SK-N-SH treated with all-trans-retinoic acid at 6 μM for 48 hours (cell line): ENCODE results near the gene BLOC1S6.

ENCODE experiments used
- ATAC-seq: fragments of 200-7000 bp; cut with Tn5 transposase; 3 replicates; pipeline ENCODE4 v1.9.1; 2020; ENCODE audit warnings: mild to moderate bottlenecking, moderate library complexity
- ARNTL ChIP-seq: fragments of 450-650 bp; formaldehyde crosslinking; IDR thresholded peaks from 2 replicates; pipeline ENCODE4 v1.5.0; 2020; ENCODE audit warnings: low read depth, mild to moderate bottlenecking, moderate library complexity, borderline replicate concordance
- BACH2 ChIP-seq: fragments of 250-450 bp; sonication (Bioruptor Pico); IDR thresholded peaks from 2 replicates; pipeline ENCODE4 v1.9.0; 2021; ENCODE audit warnings: mild to moderate bottlenecking, borderline replicate concordance
- CREB5 ChIP-seq: fragments of 250-450 bp; sonication (Bioruptor Pico); IDR thresholded peaks from 2 replicates; pipeline ENCODE4 v1.5.1; 2020; ENCODE audit warnings: low read depth, mild to moderate bottlenecking, moderate library complexity
- CSDC2 ChIP-seq: fragments of 250-450 bp; sonication (Bioruptor Pico); IDR thresholded peaks from 2 replicates; pipeline ENCODE4 v1.5.0; 2020; ENCODE audit warnings: mild to moderate bottlenecking, moderate library complexity
- CSRNP3 ChIP-seq: fragments of 250-450 bp; sonication (Bioruptor Pico); IDR thresholded peaks from 2 replicates; pipeline ENCODE4 v1.5.1; 2021; ENCODE audit warnings: mild to moderate bottlenecking, moderate library complexity
- ESRRG ChIP-seq: fragments of 250-450 bp; sonication (Bioruptor Pico); IDR thresholded peaks from 2 replicates; pipeline ENCODE4 v1.6.1; 2021; ENCODE audit warnings: mild to moderate bottlenecking
- GLIS3 ChIP-seq: fragments of 250-450 bp; sonication (Bioruptor Pico); IDR thresholded peaks from 2 replicates; pipeline ENCODE4 v1.5.0; 2020; ENCODE audit warnings: mild to moderate bottlenecking, moderate library complexity
- OSR1 ChIP-seq: fragments of 250-450 bp; sonication (Bioruptor Pico); IDR thresholded peaks from 2 replicates; pipeline ENCODE4 v1.8.0; 2022; ENCODE audit warnings: moderate library complexity, mild to moderate bottlenecking, inconsistent platforms
- PATZ1 ChIP-seq: fragments of 250-450 bp; sonication (Bioruptor Pico); IDR thresholded peaks from 2 replicates; pipeline ENCODE4 v1.8.0; 2020; ENCODE audit warnings: mild to moderate bottlenecking, moderate library complexity, borderline replicate concordance
- POU6F1 ChIP-seq: fragments of 250-450 bp; sonication (Bioruptor Pico); IDR thresholded peaks from 2 replicates; pipeline ENCODE4 v1.8.0; 2021; ENCODE audit warnings: low read depth, mild to moderate bottlenecking, moderate library complexity, borderline replicate concordance
- PPARA ChIP-seq: fragments of 250-450 bp; sonication (Bioruptor Pico); IDR thresholded peaks from 2 replicates; pipeline ENCODE4 v1.5.0; 2020; ENCODE audit warnings: mild to moderate bottlenecking, borderline replicate concordance
- RARB ChIP-seq: fragments of 250-450 bp; sonication (Bioruptor Pico); IDR thresholded peaks from 2 replicates; pipeline ENCODE4 v1.8.0; 2021; ENCODE audit warnings: mild to moderate bottlenecking, moderate library complexity
- SNAI2 ChIP-seq: fragments of 250-450 bp; sonication (Bioruptor Pico); IDR thresholded peaks from 2 replicates; pipeline ENCODE4 v1.5.0; 2020; ENCODE audit warnings: mild to moderate bottlenecking, moderate library complexity
- TCF4 ChIP-seq: fragments of 250-450 bp; sonication (Bioruptor Pico); IDR thresholded peaks from 2 replicates; pipeline ENCODE4 v1.8.0; 2021; ENCODE audit warnings: mild to moderate bottlenecking, moderate library complexity, borderline replicate concordance
- TOX ChIP-seq: fragments of 250-450 bp; sonication (Bioruptor Pico); IDR thresholded peaks from 2 replicates; pipeline ENCODE4 v1.8.0; 2021; ENCODE audit warnings: mild to moderate bottlenecking, moderate library complexity, borderline replicate concordance
- TSHZ2 ChIP-seq: fragments of 250-450 bp; sonication (Bioruptor Pico); IDR thresholded peaks from 2 replicates; pipeline ENCODE4 v1.5.0; 2020; ENCODE audit warnings: mild to moderate bottlenecking, moderate library complexity
- ZC3H10 ChIP-seq: fragments of 250-450 bp; sonication (Bioruptor Pico); IDR thresholded peaks from 2 replicates; pipeline ENCODE4 v1.5.1; 2021; ENCODE audit warnings: mild to moderate bottlenecking, moderate library complexity
- ZFP3 ChIP-seq: fragments of 250-450 bp; sonication (Bioruptor Pico); IDR thresholded peaks from 2 replicates; pipeline ENCODE4 v1.5.0; 2020; ENCODE audit warnings: mild to moderate bottlenecking, moderate library complexity
- ZFP30 ChIP-seq: fragments of 450-650 bp; formaldehyde crosslinking; IDR thresholded peaks from 2 replicates; pipeline ENCODE4 v1.5.0; 2022; ENCODE audit warnings: mild to moderate bottlenecking, moderate library complexity
- ZNF565 ChIP-seq: fragments of 450-650 bp; formaldehyde crosslinking; conservative IDR thresholded peaks from 2 replicates; pipeline ENCODE4 v1.5.0; 2020; ENCODE audit warnings: low read depth, mild to moderate bottlenecking, moderate library complexity
- ZNF70 ChIP-seq: fragments of 450-650 bp; formaldehyde crosslinking; IDR thresholded peaks from 2 replicates; pipeline ENCODE4 v1.5.0; 2020; ENCODE audit warnings: mild to moderate bottlenecking, moderate library complexity
- ZNF8 ChIP-seq: fragments of 450-650 bp; formaldehyde crosslinking; IDR thresholded peaks from 2 replicates; pipeline ENCODE4 v1.5.0; 2020; ENCODE audit warnings: mild to moderate bottlenecking, moderate library complexity

BLOC1S6 gene

GRCh38 chr15:45604326-45604725 lies 17.1 kb downstream of the BLOC1S6 start:
- ATAC-seq = no peak

GRCh38 chr15:45606413-45606812 lies 19.2 kb downstream of the BLOC1S6 start:
- no peak for ATAC-seq

More at GRCh38 chr15:45604326-45604725, 17.1 kb downstream of the BLOC1S6 start:
- TF ChIP-seq OSR1 (CRISPR knock-in tag) = no peak
- TF ChIP-seq ESRRG (CRISPR knock-in tag) = no peak
- no peak for TF ChIP-seq ZNF565
- TF ChIP-seq PPARA = no peak
- TF ChIP-seq TSHZ2 (CRISPR knock-in tag) = no peak
- no peak for TF ChIP-seq ZNF70 (CRISPR knock-in tag)
- no peak for TF ChIP-seq ZFP30
- TF ChIP-seq PATZ1 = no peak
- no peak for TF ChIP-seq ZC3H10
- TF ChIP-seq ARNTL (CRISPR knock-in tag) = no peak
- no peak for TF ChIP-seq POU6F1
- no peak for TF ChIP-seq RARB
- TF ChIP-seq ZNF8 (CRISPR knock-in tag) = no peak
- no peak for TF ChIP-seq GLIS3 (CRISPR knock-in tag)
- TF ChIP-seq CREB5 (CRISPR knock-in tag) = no peak
- TF ChIP-seq CSDC2 (CRISPR knock-in tag) = no peak
- TF ChIP-seq ZFP3 (CRISPR knock-in tag) = no peak
- TF ChIP-seq TCF4 = no peak

GRCh38 chr15:45606841-45607240 lies 19.7 kb downstream of the BLOC1S6 start:
- ATAC-seq = no peak
- TF ChIP-seq ZNF8 (CRISPR knock-in tag) = no peak
- TF ChIP-seq GLIS3 (CRISPR knock-in tag) = no peak
- TF ChIP-seq TCF4 = no peak
- no peak for TF ChIP-seq CREB5 (CRISPR knock-in tag)
- TF ChIP-seq ARNTL (CRISPR knock-in tag) = no peak
- TF ChIP-seq SNAI2 (CRISPR knock-in tag) = no peak
- no peak for TF ChIP-seq OSR1 (CRISPR knock-in tag)
- TF ChIP-seq CSDC2 (CRISPR knock-in tag) = no peak
- TF ChIP-seq ZFP30 = no peak
- TF ChIP-seq ESRRG (CRISPR knock-in tag) = no peak
- no peak for TF ChIP-seq ZFP3 (CRISPR knock-in tag)
- TF ChIP-seq TOX (CRISPR knock-in tag) = no peak
- no peak for TF ChIP-seq PATZ1
- no peak for TF ChIP-seq RARB
- TF ChIP-seq CSRNP3 (CRISPR knock-in tag) = no peak
- no peak for TF ChIP-seq BACH2 (CRISPR knock-in tag)
- TF ChIP-seq ZNF565 = no peak

More at GRCh38 chr15:45606413-45606812, 19.2 kb downstream of the BLOC1S6 start:
- TF ChIP-seq RARB (no peak), CSRNP3 (CRISPR knock-in tag) (no peak)
